ENCODE measurements around the gene ALKBH7.

ALKBH7 gene

GRCh38 chr19:6402837-6403608 lies 30.4 kb downstream of the ALKBH7 start:
- TF ChIP-seq POLR2AphosphoS5 (IDR thresholded peaks at IDR 0.05; ENCODE audit: low read depth, low read length) (no peak), TAF1 (IDR thresholded peaks at IDR 0.05; ENCODE audit: borderline replicate concordance, insufficient read depth, low read length) (no peak), SIN3A (IDR thresholded peaks at IDR 0.05; ENCODE audit: borderline replicate concordance, insufficient read depth, low read length) (no peak), FOXP2 (optimal IDR thresholded peaks at IDR 0.05; ENCODE audit: borderline replicate concordance, extremely low read depth, extremely low read length, insufficient read depth) (no peak), REST (IDR thresholded peaks at IDR 0.05; ENCODE audit: insufficient read depth in 1 of 2, low read depth in 2 of 2, low read length in 2 of 2) (no peak)

DNA sequence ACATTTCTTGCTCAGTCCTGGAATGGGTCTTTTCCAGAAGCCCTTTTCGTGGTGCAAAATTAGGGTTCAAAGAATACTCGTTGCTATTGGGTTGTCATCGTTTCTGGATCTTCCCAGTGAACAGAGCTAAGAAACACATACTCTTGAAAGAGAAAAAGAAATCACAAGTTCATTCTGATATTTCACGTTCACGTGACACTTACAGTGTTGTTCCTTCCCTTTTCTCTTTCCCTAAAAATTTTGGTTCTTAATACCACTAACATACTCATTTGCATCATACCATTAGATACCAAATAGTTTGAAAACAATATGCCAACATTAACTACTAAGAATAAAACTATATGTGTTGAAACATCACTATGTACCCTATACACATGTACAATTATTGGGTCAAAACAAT lies 33.8 kb downstream of the ALKBH7 start:
- TF ChIP-seq POLR2AphosphoS5 (IDR thresholded peaks at IDR 0.05; ENCODE audit: low read depth, low read length) (no peak), SIN3A (IDR thresholded peaks at IDR 0.05; ENCODE audit: borderline replicate concordance, insufficient read depth, low read length) (no peak), FOXP2 (optimal IDR thresholded peaks at IDR 0.05; ENCODE audit: borderline replicate concordance, extremely low read depth, extremely low read length, insufficient read depth) (no peak), REST (IDR thresholded peaks at IDR 0.05; ENCODE audit: insufficient read depth in 1 of 2, low read depth in 2 of 2, low read length in 2 of 2) (no peak), TAF1 (IDR thresholded peaks at IDR 0.05; ENCODE audit: borderline replicate concordance, insufficient read depth, low read length) (no peak)

- no peak for TF ChIP-seq REST (IDR thresholded peaks at IDR 0.05; ENCODE audit: insufficient read depth in 1 of 2, low read depth in 2 of 2, low read length in 2 of 2)
- TF ChIP-seq SIN3A (IDR thresholded peaks at IDR 0.05; ENCODE audit: borderline replicate concordance, insufficient read depth, low read length), result no peak
- TF ChIP-seq FOXP2 (optimal IDR thresholded peaks at IDR 0.05; ENCODE audit: borderline replicate concordance, extremely low read depth, extremely low read length, insufficient read depth), result no peak
- no peak for TF ChIP-seq TAF1 (IDR thresholded peaks at IDR 0.05; ENCODE audit: borderline replicate concordance, insufficient read depth, low read length)
Measured at GRCh38 chr19:6409346-6409745, 36.8 kb downstream of the ALKBH7 start.

- no peak for TF ChIP-seq SIN3A (IDR thresholded peaks at IDR 0.05; ENCODE audit: borderline replicate concordance, insufficient read depth, low read length)
- TF ChIP-seq POLR2AphosphoS5 (IDR thresholded peaks at IDR 0.05; ENCODE audit: low read depth, low read length), result no peak
- no peak for TF ChIP-seq TAF1 (IDR thresholded peaks at IDR 0.05; ENCODE audit: borderline replicate concordance, insufficient read depth, low read length)
- no peak for TF ChIP-seq FOXP2 (optimal IDR thresholded peaks at IDR 0.05; ENCODE audit: borderline replicate concordance, extremely low read depth, extremely low read length, insufficient read depth)
- TF ChIP-seq REST (IDR thresholded peaks at IDR 0.05; ENCODE audit: insufficient read depth in 1 of 2, low read depth in 2 of 2, low read length in 2 of 2), result no peak
Measured at GRCh38 chr19:6412061-6412446, 39.5 kb downstream of the ALKBH7 start.

Data from PFSK-1 (cell line).